HG02981 (cell line): ENCODE measurements around the gene DNAJB8.
A peak's percentile ranks its signal among the peaks of the same experiment; 100 is the strongest.

Experiments used
- ATAC-seq: cut with Tn5 transposase; IDR thresholded peaks from one replicate; pipeline ENCODE4 v1.9.1; 2021; ENCODE audit warnings: mild to moderate bottlenecking, moderate library complexity; ENCODE audit not compliant: unreplicated experiment

Gene DNAJB8

DNA sequence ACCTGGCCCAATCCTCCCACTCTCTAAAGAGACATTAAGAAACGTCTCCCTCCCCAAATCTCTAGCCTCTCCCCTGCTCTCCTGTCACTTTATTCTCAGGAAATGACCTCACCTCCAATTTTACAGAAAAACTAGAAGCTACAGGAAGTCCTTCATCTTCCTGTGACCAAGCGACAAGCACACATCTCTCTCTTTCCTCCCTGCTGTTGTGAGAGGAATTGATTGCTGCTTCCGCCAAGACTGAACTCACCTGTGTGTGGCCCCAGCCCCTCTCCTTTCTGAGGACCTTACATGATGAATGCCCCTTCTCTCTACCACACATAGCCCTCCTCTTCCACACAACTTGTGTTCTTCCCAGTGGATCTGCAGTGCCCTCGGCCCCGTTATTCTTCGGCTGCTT, 18.2 kb downstream of the DNAJB8 start:
- no peak for ATAC-seq

GRCh38 chr3:128447561-128448013, 19.1 kb downstream of the DNAJB8 start:
- ATAC-seq, result peak; percentile 56

- ATAC-seq, result no peak
These were observed 19.9 kb downstream of the DNAJB8 start for GRCh38 chr3:128446821-128447220.

- no peak for ATAC-seq
These were observed 21.3 kb downstream of the DNAJB8 start for GRCh38 chr3:128445357-128445756.

DNA sequence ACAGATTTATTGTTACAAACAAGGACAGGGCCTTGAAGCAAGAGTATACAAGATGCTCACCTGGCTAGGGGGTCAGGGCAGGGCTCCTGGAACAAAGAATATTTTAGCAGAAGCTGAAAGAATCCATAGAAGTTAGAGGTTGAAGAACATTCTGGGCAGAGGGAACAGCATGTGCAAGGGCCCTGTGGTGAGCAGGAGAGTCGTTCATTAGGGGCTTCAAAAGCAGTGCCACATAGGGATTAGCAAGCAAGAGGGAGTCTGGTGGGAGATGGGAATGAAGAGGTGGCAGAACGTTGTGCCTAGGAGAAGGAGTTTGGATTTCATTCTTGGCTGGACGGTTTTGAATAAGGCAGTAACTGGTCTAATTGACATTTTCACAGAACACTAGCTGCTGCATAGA, 22.9 kb downstream of the DNAJB8 start:
- ATAC-seq, result no peak

GRCh38 chr3:128442949-128443348, 23.7 kb downstream of the DNAJB8 start:
- no peak for ATAC-seq

DNA sequence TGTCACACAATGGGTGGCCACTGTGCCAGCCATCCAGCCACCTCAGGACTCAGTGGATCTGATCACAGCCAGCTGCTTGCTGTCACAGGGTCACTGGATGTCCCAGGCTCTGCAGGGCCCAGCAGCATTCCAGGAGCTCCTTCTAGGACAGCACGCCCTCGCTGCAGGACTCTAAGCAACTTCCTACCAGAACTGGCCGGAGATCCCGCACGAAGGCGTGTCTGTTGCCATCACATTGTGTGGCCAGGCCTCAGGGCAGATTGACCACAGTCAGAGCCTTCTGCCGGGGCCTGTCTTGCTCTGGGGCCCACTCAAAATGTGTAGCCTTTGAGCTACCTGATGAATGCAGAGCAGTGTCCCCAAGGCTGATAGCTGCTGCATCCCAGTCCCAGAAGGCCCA, 24.6 kb downstream of the DNAJB8 start:
- no peak for ATAC-seq

- ATAC-seq, result no peak
These were observed 27.5 kb downstream of the DNAJB8 start for GRCh38 chr3:128439226-128439625.

DNA sequence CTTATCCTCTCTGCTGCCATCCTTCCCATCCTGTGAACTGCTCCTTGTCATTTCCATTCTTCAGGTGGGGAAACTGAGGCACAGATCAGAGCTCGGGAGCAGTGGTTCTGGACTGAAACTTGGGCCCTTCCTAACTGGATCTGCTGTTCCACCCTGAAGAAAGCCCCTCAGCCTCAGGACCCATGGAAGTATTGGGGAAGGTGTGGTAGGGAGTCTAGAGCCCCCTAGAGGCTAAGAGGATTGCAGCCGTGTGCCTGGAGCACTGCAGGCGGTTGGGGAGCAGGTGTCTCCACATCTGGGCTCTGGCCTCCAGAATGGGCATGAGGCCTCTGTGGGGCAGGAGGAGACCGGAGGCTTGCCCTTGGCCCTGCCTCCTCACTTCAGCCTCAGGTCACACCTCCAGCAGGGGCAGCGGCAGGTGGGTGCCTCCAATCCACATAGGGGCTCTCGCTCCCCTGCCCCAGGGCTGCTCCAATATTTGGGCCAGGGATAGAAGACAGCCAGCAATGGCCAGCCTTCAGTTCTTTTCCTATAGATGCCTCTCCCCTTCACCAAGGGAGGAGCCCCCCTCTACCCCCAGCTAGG, 28.1 kb downstream of the DNAJB8 start:
- ATAC-seq, result no peak

GRCh38 chr3:128436214-128436613, 30.5 kb downstream of the DNAJB8 start:
- ATAC-seq, result no peak

DNA sequence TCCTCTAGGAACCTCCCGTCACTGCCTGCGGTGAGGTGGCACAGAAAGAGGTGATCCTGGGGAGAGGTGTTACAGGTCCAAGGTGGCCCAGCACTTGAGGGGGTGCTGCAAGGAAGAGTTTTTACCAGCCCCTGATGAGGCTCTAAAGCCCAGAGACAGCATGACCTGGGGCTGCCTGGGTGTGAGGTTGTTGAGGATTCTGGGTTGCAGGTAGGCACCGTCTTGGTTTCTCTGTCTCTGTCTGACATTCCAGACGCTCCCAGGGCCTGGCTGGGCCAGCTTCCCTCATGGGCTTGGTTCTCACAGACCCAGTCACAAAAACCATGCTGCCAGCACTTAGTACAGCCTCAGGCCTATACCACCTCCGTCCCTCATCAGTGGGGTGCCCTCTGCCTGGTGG, 31.1 kb downstream of the DNAJB8 start:
- no peak for ATAC-seq

- no peak for ATAC-seq
These were observed 31.6 kb downstream of the DNAJB8 start for GRCh38 chr3:128435058-128435457.

DNA sequence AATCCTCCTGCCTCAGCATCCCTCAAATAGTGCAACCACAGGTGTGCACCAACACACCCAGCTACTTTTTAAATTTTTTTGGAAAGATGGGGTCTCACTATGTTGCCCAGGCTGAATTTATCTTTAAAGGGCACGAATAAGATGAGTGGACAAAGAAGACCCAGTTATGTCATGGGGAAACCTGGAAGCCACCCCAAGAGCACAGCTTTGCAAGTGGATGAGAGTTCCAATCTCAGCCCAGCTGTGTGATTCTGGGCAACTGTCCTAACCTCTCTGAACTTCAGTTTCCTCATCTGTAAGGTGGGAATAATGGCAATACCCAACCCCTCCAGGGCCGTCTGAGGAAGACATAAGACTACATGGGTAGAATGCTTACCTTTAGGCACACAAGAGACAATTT, 32.2 kb downstream of the DNAJB8 start:
- no peak for ATAC-seq

DNA sequence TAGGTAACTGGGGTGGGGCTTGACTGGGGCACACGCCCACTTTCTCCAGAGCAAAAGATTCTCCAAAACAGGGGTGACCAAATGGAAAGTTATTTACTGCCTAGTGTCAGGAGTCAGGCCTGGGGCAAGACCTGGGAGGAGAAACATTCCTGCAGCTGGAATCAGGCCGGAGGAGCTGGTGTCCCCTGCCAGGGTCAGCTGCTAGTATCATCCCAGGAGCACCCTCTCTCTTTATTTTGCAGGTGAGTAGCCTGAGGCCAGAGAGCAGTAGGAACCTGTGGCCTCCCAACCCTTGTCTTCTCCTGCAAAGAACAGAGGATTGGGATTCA, 32.9 kb downstream of the DNAJB8 start:
- no peak for ATAC-seq

- no peak for ATAC-seq
These were observed 33.5 kb downstream of the DNAJB8 start for GRCh38 chr3:128432971-128433836.

GRCh38 chr3:128432301-128432970, 34.3 kb downstream of the DNAJB8 start:
- ATAC-seq, result no peak

- ATAC-seq, result no peak
These were observed 34.8 kb downstream of the DNAJB8 start for GRCh38 chr3:128431803-128432300.

DNA sequence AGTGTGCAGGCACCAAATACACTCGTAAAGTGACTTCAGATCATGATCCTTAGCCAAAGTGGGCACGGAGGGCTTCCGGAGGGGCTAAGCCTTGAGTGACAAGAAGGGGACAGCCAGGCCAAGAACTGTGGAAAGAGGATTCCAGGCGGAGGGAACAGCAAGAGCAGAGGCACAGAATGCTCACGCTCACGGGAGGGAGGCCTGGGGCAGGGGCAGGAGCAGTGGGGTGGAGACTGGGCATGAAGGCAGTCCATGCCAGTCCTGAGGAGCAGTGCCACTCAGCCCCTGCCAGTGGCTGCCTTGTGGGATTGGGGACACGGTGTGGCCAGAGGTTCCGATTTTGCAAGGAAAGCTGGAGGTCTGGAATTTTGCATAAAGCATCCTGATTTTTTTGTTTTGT, 36.0 kb downstream of the DNAJB8 start:
- ATAC-seq, result no peak

GRCh38 chr3:128430301-128430700, 36.4 kb downstream of the DNAJB8 start:
- no peak for ATAC-seq

DNA sequence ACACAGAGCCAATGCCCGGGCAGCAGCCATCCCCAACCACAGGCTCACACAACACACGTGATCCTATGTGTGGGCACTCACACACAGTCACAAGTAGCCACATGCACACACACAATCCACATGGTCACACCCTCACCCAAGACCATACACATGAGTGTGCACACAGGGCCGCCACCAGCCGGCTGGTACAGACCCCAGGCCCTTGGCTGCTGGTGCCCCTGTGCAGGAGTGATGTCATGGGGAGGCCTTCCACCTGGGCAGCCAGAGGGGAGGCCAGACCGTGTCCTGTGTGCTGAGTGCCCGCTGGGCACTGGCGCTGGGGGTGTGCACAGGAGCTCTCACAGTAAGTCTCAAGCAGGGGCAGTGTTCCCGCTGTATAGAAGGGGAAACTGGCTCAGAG, 36.9 kb downstream of the DNAJB8 start:
- no peak for ATAC-seq

GRCh38 chr3:128429275-128429674, 37.4 kb downstream of the DNAJB8 start:
- ATAC-seq, result no peak
